HG02938 (cell line): Measurements from ENCODE around the gene RNF5.
"Not testable (repeated sequence)": the region's sequence is repeated elsewhere in the genome, so short reads cannot be mapped to it uniquely, and the experiment has no call there.

Experiments used
- ATAC-seq: cut with Tn5 transposase; IDR thresholded peaks from one replicate; pipeline ENCODE4 v1.9.1; 2021; ENCODE audit warnings: mild to moderate bottlenecking, moderate library complexity; ENCODE audit not compliant: unreplicated experiment

RNF5 gene

GRCh38 chr6:32188381-32189068 is 10.3 kb downstream of the RNF5 start:
- no peak for ATAC-seq

GRCh38 chr6:32189069-32189741 is 11.0 kb downstream of the RNF5 start:
- no peak for ATAC-seq

- ATAC-seq, result no peak
Measured at GRCh38 chr6:32189742-32190053, 11.5 kb downstream of the RNF5 start.

GRCh38 chr6:32190054-32190851 is 12.0 kb downstream of the RNF5 start, which contains the start of gene PBX2:
PBX2 (minus strand) TSS chr6:32190202; CDS start chr6:32189915, 287 bp downstream.
- ATAC-seq, result peak; percentile 60

- no peak for ATAC-seq
Measured at GRCh38 chr6:32190911-32191677, 12.9 kb downstream of the RNF5 start.

GRCh38 chr6:32191696-32192607 is 13.7 kb downstream of the RNF5 start:
- no peak for ATAC-seq

- no peak for ATAC-seq
Measured at GRCh38 chr6:32192608-32193039, 14.4 kb downstream of the RNF5 start, which contains the start of gene GPSM3. GPSM3 (minus strand) TSS chr6:32192643; CDS start chr6:32192513, 130 bp downstream.

GRCh38 chr6:32193096-32193495 is 14.9 kb downstream of the RNF5 start:
- ATAC-seq, result not testable (repeated sequence)

- ATAC-seq, result no peak
Measured at GRCh38 chr6:32194388-32194787, 16.2 kb downstream of the RNF5 start.

- ATAC-seq, result no peak
Measured at GRCh38 chr6:32194825-32195651, 16.8 kb downstream of the RNF5 start.

- peak; percentile 66 for ATAC-seq
Measured at GRCh38 chr6:32195652-32195901, 17.4 kb downstream of the RNF5 start.

- peak; percentile 70 for ATAC-seq
Measured at GRCh38 chr6:32195902-32196681, 17.9 kb downstream of the RNF5 start.

GRCh38 chr6:32196682-32197616 is 18.7 kb downstream of the RNF5 start:
- no peak for ATAC-seq

GRCh38 chr6:32198345-32198696 is 20.1 kb downstream of the RNF5 start:
- ATAC-seq, result no peak

- no peak for ATAC-seq
Measured at GRCh38 chr6:32198866-32199265, 20.7 kb downstream of the RNF5 start.

GRCh38 chr6:32200711-32201475 is 22.7 kb downstream of the RNF5 start:
- ATAC-seq, result no peak

GRCh38 chr6:32202186-32202585 is 24.0 kb downstream of the RNF5 start:
- no peak for ATAC-seq
